H54 (cell line): ENCODE data around the gene HES4.
"Not testable (repeated sequence)": the region's sequence is repeated elsewhere in the genome, so short reads cannot be mapped to it uniquely, and the experiment has no call there.

Source experiments
- DNase-seq: peaks from one replicate; pipeline ENCODE4 v3.0.0; 2011; ENCODE audit warnings: low spot score, mixed read lengths; ENCODE audit not compliant: insufficient read length
- FAIRE-seq: peaks from 3 replicates; lab custom pipeline; 2011; peaks lifted over from hg19 to GRCh38; lab: Jason Lieb, UNC
- POLR2A ChIP-seq: IDR thresholded peaks from 2 replicates; pipeline ENCODE4 v1.6.1; 2011; ENCODE audit warnings: low read depth, mild to moderate bottlenecking, low read length

The HES4 gene

DNA sequence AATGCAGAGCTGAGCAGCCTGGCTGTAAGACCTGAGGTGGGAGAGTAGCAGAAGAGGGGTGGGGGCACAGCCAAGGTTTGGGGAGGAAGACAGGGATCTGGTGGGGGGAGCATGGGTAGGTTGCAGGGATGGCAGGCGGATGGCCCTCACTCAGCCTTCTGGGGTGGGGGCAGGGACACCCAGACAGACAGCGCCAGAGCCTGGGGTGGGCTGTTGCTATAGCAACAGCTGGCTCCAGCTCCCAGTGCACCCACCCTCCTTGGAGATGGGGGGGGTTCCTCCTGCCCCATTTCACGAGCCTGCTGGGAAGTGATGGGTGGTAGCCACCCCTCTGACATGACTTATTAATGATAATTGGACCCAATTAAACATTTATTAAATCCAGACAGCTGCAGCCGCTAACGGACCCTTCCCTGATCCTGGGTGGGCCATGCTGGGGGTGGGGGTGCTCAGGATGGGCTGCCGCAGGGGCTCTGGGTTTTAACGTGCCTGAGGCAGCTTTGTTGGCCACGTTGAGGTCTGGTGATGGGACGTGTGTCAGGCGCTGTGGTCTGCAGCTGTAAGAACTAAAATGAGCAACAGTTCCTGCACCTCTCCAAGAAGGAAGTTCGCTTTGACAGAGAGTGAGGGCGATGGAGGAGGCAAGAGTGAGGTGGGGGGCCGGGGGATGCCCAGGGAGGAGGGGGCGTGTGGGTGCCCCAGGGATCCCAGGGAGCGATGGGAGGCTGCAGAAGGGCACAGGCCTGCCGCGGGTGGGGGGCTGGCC is 39.4 kb upstream of the HES4 start:
- FAIRE-seq: no peak
- TF ChIP-seq POLR2A: no peak
- no peak for DNase-seq

- DNase-seq (no peak), FAIRE-seq (no peak)
- TF ChIP-seq POLR2A: no peak
These were observed 38.8 kb upstream of the HES4 start for GRCh38 chr1:1038694-1039093.

DNA sequence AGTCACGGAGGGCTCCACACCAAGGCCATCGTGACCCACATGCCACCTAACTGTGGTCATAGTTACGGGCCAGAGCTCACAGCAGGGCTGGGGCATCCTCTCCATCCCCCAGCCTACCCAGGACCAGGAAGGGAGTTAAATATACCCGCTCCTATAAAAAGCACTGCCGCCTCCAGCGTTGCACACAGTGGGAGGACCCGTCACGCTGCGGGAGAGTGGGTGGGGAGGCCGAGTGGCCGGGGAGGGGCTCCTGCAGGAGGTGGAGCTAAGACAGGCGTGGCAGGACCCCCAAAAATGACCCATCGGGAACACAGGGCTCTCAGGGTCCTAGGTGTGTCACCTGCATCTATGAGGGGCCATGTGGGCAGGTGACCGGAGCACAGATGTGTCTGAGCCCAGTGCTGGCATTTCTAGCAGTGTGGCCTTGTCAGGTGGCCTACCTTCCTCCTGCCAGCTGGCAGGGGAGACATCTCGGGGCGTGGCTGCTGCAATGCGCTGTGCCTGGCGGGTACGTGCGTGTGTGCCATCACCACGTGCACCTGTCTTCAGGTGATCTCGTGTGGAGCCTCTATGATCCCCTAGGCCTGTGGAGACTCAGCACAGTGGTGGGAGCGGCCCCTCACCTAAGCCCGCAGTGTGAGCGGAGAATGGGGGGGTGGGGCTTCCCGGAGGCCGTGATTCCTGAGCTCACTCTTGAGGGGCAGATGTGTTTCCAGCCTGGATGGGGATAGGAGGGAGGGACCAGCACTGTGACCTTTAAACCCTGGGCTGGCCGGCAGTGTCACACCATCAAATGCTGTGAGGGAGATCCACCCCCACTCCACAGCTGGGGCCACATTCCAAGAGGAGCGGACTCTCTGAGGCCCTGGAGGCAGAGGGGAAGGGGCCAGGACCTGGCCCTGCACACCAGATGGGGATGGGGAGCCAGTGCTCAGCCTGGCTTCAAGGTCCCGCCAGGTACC is 37.8 kb upstream of the HES4 start:
- no peak for TF ChIP-seq POLR2A
- FAIRE-seq: no peak
- DNase-seq: no peak

DNA sequence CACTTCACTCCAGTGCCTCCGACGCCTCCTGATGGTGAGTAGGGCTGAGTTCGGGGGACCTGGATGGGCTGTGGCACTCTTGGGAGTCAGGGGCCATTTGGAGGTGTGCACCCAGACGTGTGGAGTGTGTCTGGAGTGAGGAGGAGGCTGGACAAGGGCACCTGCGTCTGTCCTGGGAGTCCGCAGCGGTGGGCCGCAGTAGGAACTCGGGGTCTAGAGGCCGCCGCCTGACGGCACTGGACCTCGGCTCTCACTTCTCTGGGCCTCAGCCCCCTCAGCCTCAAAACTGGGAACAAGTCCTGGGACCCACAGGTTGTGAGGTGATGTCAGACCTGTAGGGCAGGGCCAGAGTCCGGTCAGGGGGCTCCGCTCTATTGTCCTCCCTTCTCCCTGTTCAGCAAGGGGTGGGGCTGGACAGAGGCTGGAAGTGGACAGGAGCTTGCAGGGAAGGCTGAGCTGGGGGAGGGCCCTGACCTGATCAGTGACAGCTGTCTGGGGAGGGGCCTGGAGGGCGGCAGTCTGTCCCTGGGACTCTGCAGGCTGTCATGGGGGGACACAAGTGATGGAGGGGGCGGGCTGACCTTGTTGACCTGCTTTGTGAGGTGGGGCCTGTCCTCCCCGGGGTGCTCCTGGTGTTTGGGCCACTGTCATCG is 35.5 kb upstream of the HES4 start:
- FAIRE-seq (no peak), DNase-seq (no peak)
- no peak for TF ChIP-seq POLR2A

DNA sequence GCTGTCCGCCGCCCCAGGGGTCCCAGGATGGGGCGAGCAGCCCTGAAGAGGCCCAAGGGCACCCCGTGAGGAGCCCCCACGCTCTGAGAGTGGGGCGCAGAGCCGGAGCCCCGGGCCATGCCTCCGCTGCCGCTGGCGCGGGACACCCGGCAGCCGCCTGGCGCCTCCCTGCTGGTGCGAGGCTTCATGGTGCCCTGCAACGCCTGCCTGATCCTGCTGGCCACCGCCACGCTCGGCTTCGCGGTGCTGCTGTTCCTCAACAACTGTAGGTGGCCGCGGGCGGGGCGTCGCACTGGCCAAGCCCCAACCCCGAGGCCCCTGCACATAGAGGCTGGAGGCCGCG is 34.5 kb upstream of the HES4 start:
- DNase-seq (no peak), FAIRE-seq (no peak)
- no peak for TF ChIP-seq POLR2A

- FAIRE-seq: no peak
- no peak for TF ChIP-seq POLR2A
- DNase-seq: no peak
These were observed 34.0 kb upstream of the HES4 start for GRCh38 chr1:1033731-1034438.

GRCh38 chr1:1033009-1033587 is 33.2 kb upstream of the HES4 start:
- FAIRE-seq: no peak
- DNase-seq: no peak
- TF ChIP-seq POLR2A: no peak

- no peak for TF ChIP-seq POLR2A
- FAIRE-seq (no peak), DNase-seq (no peak)
These were observed 32.5 kb upstream of the HES4 start for GRCh38 chr1:1032424-1032823.

- DNase-seq (no peak), FAIRE-seq (no peak)
- no peak for TF ChIP-seq POLR2A
These were observed 31.9 kb upstream of the HES4 start for GRCh38 chr1:1031659-1032235.

DNA sequence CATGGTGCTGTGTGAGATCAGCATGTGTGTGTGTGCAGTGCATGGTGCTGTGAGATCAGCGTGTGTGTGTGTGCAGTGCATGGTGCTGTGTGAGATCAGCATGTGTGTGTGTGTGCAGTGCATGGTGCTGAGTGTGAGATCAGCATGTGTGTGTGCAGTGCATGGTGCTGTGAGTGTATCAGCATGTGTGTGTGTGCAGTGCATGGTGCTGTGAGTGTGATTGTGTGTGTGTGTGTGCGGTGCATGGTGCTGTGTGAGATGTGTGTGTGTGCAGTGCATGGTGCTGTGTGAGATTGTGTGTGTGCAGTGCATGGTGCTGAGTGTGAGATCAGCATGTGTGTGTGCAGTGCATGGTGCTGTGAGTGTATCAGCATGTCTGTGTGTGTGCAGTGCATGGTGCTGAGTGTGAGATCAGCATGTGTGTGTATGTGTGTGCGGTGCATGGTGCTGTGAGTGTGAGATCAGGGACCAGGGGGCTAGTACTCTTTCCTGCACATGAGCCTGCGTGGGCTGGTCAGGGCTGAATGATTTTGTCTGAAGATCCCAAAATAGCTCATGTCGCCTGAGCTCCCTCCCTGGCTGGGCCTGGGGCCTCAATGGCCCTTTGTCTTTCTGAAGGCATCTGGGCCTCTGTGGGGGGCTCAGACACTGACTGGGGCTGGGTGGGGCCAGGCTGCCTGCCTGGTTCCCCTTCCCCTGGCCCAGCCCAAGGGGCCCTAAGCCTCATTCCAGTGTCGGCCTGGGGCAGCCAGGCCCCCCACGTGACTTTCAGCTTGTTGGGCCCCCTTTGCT is 31.2 kb upstream of the HES4 start:
- DNase-seq, FAIRE-seq: not testable (repeated sequence)

DNA sequence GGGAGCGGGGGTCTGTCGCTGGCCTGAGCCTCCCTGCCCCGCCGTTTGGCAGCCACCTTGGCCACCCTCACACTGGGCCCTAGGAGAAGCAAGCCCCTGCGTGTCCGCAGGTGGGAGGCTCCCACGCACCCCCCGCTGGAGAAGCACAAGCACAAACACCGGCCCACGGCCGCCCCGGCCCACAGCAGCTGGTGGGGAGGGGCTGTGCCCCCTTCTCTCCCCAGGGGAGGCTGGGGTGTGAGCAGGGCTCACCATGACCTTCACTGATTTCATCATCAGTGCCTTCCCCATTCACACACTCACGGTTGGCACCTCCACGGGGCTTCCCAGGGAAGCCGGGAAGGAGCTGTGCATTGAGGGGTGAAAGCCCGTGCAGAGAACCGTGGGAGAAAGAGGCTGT is 27.9 kb upstream of the HES4 start:
- no peak for TF ChIP-seq POLR2A
- no peak for FAIRE-seq
- DNase-seq: no peak
